GM19238 (cell line): ENCODE results near the gene KIFC3.
"Not testable (repeated sequence)": the region's sequence is repeated elsewhere in the genome, so short reads cannot be mapped to it uniquely, and the experiment has no call there.

Experiments
- DNase-seq: peaks from one replicate; pipeline ENCODE4 v3.0.0; 2011; ENCODE audit warnings: low spot score; ENCODE audit not compliant: insufficient read length

The KIFC3 gene

GRCh38 chr16:57754354-57755060 is 47.8 kb downstream of the KIFC3 start:
- DNase-seq = no peak

- DNase-seq = no peak
Observed at GRCh38 chr16:57753448-57754353, 48.6 kb downstream of the KIFC3 start.

DNA sequence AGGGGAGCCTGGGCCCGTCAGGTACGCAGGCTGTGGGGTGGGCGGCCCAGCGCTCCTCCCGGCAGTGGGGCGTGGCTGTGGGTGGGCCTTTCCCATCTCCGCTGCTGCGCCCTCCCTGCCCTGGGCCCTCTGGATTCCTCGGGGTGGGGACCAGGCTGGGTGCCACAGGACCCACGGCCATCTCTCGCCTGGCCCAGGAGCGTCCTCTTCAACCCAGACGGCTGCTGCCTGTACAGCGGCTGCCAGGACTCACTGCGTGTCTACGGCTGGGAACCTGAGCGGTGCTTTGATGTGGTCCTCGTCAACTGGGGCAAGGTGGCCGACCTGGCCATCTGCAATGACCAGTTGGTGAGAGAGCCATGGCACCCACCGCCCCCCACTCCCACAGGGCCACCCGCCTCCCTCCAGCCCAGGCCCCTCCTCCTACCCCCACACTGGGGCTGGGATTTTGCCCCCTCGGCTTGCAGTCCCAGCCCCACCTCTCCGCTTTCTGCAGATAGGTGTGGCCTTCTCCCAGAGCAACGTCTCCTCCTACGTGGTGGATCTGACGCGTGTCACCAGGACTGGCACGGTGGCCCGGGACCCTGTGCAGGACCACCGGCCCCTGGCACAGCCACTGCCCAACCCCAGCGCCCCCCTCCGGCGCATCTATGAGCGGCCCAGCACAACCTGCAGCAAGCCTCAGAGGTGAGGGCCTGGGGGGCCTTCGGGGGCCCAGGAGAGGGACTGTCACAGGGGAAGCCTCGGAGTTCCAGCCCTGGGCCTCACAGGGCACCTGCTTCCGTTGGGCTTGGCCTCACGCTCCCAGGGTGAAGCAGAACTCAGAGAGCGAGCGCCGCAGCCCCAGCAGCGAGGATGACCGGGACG is 49.5 kb downstream of the KIFC3 start:
- no peak for DNase-seq

DNA sequence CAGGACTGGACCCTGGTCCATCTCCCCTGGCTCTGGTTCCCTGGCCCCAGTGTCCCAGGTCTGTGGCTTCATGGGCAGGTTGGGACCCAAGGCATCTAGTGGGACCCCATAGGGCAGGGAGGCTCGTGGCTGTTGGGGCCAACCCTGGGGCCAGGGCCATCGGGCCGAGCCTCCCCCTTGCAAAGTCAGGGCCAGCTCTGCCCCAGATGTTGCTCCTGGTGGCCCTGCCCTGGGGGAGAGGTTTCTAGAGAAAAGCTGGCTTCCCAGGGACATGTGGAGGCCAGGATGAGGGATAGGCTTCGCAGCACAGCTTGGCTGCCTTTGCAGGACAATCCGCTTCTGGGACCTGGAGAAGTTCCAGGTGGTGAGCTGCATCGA is 50.1 kb downstream of the KIFC3 start:
- no peak for DNase-seq

DNA sequence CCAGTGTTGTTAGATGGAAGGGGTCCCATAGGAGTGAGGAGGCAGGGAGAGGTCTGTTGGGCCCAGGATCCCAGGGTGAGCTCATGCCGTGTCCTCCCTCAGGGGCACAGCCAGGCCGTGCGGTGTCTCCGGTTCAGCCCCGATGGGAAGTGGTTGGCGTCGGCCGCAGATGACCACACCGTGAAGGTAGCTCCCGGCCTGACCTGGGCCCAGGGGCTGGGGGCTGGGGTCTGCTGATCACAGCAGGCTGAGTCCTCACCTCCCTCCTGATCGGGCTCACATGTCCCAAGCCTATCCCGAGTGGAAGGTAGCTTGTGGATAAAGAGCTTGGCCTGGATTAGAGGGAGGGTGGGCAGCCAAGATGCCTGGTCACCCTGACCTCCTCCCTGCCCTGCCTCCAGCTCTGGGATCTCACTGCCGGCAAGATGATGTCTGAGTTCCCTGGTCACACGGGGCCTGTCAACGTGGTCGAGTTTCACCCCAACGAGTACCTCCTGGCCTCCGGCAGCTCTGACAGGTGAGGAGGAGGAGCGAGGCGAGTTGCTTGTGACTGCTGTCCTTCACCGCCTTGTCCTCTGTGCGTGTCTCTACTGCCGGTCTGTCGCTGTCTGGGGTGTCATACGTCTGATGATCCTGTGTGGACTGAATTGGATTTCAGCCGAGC is 50.6 kb downstream of the KIFC3 start:
- no peak for DNase-seq

GRCh38 chr16:57750796-57751538 is 51.3 kb downstream of the KIFC3 start:
- DNase-seq = no peak

DNA sequence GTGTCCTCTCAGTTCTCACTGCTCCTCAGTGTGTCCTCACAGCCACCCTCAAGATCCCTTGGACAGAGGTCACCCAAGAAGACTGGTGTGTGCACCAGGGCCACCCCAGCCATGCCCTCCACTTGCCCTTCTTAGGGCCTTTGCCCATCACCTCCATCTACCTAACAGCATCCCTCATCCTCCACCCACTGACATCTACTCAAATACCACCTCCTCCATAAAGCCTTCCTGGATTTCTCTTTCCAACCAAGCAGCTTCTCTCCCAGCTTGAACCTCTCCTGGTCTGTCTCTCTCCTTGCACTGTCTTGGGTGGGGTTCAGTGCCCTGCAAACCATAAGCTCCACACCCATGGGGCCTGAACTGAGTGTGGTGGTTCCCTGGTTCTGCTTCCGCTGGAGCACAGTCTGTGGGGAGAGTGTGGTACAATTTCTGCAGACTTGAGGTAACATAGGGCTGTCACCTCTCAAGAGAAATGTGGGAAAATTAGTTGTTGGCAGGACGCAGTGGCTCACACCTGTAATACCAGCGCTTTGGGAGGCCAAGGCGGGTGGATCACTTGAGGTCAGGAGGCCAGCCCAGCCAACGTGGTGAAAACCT is 52.3 kb downstream of the KIFC3 start:
- no peak for DNase-seq

- DNase-seq = no peak
Observed at GRCh38 chr16:57749101-57749692, 53.1 kb downstream of the KIFC3 start.

- DNase-seq = no peak
Observed at GRCh38 chr16:57748596-57748995, 53.7 kb downstream of the KIFC3 start.

DNA sequence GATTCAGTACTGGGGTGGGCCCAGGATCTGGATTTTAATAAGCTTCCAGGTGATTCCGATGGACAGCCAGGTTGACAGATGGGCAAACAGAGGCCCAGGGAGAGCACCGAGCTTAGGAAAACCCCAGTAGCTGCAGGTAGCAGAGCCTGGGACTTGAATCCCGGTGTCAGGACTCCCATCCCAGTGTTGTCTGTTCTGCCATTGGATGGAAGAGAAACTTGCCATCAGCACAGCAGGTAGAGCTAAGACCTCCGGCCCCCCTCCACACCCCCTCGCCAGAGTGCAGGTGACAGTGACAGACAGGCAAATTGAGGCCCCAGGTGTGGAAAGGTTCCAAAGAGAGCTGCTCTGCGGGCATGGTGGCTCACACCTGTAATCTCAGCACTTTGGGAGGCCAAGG is 54.3 kb downstream of the KIFC3 start:
- no peak for DNase-seq

DNA sequence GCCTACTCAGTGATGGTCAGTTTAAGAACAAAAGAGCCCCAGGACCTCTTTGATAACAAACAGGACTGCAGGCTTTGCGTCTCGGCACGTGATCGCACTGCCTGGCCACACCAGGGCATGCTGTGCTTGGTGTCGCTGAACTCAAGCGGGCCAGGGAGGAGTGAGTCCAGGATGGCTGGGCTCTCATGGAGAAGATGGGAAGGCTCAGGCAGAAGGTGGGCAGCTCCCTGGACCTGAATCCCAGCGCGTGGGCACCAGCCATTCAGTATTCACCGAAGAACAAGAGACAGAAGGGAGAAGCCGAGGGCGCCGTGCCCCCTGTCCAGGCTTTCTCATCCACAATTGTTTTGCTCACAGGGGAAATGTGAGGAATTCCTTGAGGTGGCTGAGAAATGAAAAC is 54.8 kb downstream of the KIFC3 start:
- DNase-seq = no peak

- no peak for DNase-seq
Observed at GRCh38 chr16:57747091-57747490, 55.2 kb downstream of the KIFC3 start.

DNA sequence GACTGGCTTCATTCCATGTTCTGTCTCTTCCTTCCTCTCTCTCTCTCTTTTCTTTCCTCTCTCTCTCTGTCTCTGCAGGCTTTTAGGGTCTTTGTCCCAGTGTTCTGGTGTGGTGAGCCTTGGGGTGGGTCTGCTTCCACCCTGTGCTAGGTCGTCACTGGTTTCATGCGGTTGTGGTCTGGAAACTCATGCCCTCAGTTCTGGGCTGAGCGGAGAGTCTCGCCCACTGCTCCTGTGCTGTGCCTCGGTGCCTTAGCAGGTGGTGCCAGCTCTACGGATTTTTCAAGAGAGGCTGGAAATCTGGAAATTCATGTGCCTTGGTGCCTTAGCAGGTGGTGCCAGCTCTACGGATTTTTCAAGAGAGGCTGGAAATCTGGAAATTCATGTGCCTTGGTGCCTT is 56.0 kb downstream of the KIFC3 start:
- not testable (repeated sequence) for DNase-seq

DNA sequence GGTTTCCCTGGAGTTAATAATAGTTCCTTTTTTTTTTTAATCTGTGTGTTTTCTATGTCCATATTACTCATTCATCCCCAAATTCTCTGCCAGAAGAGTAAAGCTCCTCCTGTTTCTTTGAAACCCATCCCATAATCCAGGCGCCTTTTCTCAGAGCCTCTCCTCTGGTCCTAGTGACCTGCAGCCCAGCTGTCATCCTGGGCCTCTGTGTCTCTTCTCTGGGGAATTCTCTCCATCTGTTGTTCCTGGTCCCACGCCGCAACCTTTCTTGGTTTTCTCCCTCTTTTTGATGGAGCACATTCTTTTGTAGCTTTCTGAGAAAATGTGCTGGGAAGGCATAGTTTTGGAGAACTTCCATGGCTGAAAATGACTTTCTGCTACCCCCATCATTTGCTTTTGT is 56.5 kb downstream of the KIFC3 start:
- DNase-seq = no peak

- DNase-seq = no peak
Observed at GRCh38 chr16:57744642-57744903, 57.7 kb downstream of the KIFC3 start.

GRCh38 chr16:57743886-57744641 is 58.2 kb downstream of the KIFC3 start:
- DNase-seq = no peak

DNA sequence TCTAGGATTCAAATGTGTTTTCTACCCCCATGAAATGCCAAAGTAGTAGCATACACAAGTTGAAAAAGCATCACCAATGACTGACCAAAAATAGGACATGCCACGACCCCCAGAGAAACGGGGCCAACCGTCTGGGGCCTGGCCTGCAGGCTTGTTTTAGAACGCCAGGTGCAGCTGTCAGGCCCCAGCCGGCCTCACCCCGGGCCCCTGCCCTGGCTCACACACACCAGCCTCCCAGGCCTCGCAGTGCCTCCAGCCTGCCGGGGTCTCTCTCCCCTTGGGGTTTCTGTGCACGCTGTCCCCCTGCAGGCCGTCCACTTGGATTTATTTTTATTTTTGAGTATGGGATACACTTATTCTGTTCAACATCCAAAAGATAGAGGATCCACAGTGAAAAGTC is 58.8 kb downstream of the KIFC3 start:
- DNase-seq = no peak

- no peak for DNase-seq
Observed at GRCh38 chr16:57742543-57742942, 59.7 kb downstream of the KIFC3 start.

- DNase-seq = no peak
Observed at GRCh38 chr16:57741660-57742191, 60.6 kb downstream of the KIFC3 start.
